ENCODE measurements around the gene MACO1.
A peak's percentile ranks its signal among the peaks of the same experiment; 100 is the strongest.
"Not testable (repeated sequence)": the region's sequence is repeated elsewhere in the genome, so short reads cannot be mapped to it uniquely, and the experiment has no call there.

The MACO1 gene

DNA sequence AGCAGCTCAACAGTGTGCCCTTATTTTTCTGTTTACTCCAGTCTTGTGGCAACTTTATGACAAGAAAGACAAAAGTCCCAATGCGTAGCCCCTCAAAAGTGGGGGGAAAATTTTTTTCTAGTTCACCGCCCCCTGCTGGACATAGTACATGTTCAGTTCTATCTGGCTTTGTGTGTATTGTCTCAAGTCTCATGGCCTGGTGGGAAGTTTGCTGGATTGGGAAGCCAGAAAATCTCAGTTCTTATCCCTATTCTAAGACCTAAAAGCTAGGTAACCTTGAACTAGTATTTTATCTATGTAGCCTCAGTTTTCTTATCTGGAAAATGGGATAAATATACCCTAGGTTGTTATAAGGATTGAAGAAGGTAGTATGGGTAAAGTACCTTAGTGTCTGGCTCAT, 56.9 kb downstream of the MACO1 start:
- DNase-seq (ENCODE audit: low spot score): no peak

DNA sequence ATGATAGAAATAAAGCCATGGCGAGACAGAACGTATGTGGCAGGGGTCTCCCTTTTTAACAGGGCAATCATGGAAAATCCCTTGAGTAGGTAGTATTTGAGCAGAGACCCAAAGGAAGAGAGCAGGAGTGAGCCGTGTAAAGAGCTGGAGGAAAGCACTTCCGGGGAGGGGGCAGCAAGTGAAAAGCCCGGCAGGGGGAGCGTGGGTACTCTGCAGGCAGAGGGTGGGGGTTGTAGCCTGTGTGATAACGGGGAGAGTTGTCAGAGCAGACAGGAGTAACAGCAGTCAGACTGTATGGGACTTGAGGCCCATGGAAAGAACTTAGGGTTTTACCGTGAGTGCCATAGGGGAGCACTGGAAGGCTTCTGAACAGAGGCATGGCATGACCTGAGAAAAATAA, 61.6 kb downstream of the MACO1 start:
- DNase-seq (ENCODE audit: low spot score): no peak

DNA sequence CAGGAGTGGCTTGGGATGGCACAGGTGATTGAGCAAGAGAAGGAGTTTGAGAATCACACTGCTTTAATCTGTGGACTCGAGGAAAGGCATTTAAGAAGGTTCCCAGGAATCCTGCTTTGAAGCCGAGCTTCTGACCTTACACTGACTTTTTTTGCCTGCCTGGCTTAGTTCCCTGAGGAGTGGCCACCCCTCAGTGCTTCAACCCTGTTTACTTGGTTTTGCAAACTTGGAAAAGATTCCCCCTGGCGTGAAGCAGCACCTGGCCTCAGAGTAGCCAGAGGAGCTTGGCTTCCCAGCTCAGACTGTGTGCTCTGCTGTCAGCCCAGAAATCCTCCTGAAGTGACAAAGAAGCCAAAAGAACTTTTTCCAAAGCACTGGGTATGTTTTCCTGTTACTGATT, 64.3 kb downstream of the MACO1 start:
- DNase-seq (ENCODE audit: low spot score): no peak

DNA sequence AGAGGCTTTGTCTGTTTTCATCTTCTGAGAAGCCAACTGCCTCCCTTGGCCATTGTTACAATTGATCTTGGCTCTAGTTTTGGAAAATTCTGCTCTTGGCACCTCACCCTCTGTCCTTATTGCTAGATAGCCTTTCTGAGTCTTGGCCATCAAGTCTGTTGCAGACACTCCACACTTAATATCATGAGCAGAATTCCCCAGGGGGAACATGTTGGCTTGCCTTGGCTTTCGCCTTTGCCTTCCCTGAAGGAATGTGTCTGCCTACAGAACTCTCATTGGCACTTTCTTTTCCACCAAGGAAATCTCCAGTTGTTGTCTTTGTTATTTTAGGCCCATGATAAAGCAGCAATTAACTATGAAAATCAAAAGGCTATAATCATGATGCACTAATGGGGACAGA, 70.0 kb downstream of the MACO1 start:
- no peak for DNase-seq (ENCODE audit: low spot score)

DNA sequence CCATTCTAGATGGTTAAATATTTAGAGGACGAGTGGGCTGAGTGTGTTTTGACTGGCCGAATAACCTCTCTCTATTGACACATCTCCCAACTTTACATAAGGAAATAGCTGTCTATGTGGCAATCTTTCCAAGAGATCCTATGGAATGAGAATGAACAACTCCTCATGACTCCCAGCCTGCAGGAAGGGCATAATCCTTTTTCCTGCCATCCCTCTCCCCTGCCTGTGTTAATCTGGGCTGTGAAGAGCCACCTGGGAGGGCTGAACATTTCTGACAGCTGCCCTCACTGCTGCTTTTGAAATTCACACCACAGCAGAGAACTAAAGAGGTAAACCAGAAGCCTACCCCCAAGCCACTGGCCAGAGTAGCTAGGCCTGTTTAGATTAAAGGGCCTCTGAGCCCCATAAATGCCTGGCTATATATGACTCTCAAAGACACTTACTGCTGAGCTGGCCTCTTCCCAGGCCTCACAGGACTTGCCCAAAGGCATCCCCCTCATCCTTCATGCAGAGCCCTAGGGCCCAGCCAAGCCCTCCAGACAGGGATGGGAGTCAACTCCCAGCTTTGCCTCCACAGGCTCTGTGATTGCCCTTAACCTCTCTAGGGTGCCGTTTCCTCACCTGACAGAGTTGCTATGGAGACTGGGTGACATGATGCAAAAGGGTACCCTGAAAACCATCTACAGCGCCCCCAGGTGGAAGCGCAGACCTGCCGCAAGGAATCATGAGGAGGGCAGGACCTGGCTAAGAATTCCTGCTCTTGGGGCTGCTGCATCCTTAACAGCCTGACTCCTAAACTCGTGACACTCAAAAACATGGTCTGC, 70.8 kb downstream of the MACO1 start:
- no peak for DNase-seq (ENCODE audit: low spot score)

DNA sequence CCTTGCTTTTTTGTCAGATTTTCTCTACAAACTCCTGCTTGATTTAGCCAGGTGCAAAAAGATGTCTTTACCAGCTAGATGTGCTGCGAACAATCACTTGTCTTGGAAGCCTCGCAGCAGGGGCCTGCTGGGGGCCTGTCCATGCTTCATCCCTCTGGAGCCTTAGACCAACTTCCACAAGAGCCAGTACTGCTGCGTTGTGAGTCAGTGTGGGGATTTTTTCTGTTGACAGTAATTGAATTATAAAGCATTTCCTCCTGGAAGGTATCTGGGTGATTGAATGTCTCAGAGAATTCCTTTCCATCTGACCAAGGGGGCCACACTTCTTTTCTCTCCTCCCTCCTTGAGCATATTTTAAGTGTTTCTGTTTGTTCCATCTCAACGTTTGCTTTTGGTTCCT, 72.3 kb downstream of the MACO1 start:
- no peak for DNase-seq (ENCODE audit: low spot score)

DNA sequence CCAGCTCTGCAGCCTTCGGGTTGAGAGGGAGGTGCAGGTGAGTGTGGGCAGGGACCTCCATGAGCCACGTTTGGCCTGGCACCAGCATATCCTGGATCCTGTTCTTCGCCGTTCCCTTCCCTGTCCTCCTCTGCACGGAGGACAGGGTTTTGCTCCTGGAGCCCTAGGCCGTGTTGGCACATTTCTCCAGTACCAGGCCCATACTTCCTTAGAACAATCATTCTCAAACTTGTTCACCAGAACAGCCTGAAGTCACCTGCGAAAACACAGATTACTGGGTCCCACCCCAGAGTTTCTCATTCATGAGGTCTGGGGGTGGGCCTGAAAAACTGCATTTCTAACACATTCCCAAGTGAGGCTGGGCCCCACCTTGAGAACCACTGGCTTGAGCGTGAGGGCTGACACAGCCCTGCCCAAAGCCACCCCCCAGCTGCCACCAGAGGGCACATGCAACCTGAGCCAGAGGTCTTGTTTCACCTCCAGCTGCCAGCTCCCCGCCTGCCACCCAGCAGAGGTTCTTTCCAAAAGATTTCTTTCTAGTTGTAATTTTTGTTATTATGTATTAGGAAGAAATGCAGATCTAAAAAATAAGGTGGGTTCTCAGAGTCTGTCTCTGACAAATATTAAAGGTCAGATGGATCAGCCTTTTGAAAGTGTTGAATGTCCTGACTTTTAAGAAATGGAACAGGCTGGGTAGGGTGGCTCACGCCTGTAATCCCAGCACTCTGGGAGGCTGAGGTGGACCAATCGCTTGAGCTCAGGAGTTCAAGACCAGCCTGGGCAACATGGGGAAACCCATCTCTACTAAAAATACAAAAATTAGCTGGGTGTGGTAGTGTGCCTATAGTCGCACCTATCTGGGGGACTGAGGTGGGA, 73.1 kb downstream of the MACO1 start:
- peak; percentile 75 for DNase-seq (ENCODE audit: low spot score)

DNA sequence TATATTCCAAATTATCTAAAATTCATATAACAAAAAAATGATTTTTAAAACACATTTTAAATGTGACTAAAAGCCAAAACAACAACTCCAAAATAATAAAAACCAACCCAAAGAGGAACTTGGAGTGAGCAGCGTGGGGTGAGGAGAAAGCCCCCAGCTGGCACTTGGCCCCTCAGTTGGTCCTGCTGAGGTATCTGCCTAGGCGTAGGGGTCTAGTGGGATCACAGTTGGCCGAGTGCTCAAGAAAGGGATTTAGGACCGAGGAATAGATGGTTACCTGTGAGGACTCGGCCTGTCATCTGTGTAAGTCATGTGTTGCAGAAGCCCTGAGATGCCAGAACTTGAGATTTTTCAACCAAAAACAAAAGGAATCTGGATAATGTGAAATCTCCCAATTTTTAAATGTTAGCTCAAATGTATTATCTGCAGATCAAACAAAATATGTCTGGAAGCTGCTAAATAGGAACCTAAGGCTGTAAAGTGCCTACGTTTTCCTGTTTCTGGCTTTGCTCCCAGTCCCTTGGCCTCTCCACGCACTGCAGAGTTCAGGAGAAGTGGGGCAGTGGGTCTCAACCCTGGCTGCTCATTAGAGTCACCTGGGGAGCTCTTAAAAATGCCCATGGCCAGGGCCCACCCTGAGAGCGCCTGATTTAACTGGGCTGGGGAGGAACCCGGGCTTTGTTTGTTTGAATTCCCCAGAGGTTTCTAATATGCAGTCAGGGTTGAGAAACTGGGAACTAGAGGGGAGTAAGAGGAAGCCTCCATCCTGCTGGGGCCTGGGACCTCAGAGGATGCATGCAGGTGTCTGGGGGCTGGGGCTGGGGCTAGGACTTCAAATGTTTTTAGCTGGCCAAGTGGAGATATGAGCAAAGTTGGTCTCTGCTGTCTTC, 74.3 kb downstream of the MACO1 start:
- DNase-seq (ENCODE audit: low spot score): no peak

DNA sequence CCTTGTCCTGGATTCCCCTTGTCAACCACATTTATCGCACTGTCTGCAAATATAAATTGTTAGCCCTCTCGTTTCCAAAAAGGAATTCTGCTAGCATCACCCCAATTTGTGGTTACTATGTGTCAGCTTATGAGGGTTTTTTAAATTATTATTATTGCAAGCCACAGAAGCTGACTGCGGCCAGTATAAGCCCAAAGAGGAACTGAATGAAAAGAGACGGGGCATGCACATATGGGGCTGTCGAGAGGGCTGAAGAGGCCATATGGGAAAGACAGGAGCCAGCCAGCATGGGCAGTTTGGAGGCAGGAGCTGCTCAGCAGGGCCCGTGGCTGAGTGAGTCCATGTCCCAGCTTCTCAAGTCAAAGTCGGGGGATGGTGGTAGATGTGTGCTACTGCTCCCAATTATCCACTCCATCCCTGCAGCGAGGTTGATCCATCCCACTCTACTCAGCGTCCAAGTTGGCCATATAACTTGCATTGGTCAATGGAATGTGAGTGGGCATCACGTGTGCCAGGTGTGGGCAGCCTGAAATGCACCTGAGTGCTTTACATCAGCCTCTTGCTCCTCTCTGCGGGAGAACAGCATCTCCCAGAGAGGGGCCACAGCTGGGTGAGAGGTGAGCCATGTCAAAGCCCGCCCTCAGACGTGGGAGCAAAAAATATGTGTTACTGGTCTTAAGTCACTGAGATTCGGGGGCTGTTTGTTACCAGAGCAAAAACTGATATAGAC, 75.1 kb downstream of the MACO1 start:
- DNase-seq (ENCODE audit: low spot score): no peak

DNA sequence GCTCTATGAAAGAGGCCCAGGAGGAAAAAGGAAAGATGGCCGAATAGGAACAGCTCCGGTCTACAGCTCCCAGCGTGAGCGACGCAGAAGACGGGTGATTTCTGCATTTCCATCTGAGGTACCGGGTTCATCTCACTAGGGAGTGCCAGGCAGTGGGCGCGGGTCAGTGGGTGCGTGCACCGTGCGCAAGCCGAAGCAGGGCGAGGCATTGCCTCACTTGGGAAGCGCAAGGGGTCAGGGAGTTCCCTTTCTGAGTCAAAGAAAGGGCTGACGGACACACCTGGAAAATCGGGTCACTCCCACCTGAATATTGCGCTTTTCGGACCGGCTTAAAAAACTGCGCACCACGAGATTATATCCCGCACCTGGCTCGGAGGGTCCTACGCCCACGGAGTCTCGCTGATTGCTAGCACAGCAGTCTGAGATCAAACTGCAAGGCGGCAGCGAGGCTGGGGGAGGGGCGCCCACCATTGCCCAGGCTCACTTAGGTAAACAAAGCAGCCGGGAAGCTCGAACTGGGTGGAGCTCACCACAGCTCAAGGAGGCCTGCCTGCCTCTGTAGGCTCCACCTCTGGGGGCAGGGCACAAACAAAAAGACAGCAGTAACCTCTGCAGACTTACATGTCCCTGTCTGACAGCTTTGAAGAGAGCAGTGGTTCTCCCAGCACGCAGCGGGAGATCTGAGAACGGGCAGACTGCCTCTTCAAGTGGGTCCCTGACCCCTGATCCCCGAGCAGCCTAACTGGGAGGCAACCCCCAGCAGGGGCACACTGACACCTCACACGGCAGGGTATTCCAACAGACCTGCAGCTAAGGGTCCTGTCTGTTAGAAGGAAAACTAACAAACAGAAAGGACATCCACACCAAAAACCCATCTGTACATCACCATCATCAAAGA, 76.1 kb downstream of the MACO1 start:
- not testable (repeated sequence) for DNase-seq (ENCODE audit: low spot score)

DNA sequence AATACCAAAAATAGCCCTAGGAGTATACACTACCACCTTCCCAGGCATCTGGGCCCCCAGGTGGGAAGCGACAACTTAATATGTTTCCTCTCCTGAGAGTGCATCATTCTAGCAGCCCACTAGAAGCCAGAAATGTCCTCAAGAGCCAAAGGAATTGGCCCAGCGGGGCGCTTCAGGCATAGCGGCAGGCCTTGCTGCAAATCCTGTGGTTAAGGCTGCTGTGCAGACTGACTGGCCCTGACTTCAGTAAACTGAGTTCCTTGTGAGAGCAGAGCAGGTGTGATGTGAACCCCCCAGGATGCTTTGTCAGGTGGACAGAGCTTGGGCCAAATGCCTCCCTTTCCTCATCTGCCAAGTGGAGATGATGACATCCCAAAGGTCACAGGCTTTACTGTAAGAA, 83.0 kb downstream of the MACO1 start:
- no peak for DNase-seq (ENCODE audit: low spot score)

DNA sequence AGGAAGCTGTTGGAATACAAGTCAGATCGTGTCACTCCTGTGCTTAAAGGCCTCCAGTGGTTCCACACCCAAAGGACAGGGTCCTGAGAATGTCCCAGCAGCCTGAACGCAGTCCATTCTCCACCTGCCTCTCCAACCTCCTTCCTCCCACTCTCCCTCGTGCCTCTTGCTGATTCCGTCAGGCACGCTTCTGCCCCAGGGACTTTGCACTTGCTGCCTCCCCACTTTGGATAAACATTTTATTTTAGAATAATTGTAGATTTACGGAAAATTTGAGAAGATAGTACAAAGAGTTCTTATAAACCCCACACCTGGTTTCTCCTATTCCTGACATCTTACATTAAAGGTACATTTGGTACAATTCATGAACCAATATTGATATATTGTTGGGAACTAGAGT, 84.3 kb downstream of the MACO1 start:
- DNase-seq (ENCODE audit: low spot score): no peak

DNA sequence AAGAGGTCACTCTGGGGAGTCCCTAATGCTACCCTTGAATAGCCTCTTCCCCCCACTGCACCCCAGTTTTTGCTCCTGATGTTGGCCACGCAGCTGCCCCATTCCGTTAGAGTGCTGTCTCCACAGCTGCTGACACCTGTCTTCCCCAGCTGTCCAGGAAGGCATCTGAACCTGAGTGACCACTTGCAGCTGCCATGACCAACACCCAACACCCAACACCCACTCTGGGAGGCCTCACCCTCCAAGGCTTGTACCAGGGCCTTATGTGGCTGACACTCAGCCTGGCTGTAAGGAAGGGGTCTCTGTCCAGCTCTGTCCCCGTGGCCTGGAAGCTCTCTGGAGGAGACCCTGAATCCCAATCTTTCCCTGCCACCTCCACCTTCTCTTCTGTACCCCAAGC, 86.0 kb downstream of the MACO1 start:
- no peak for DNase-seq (ENCODE audit: low spot score)

DNA sequence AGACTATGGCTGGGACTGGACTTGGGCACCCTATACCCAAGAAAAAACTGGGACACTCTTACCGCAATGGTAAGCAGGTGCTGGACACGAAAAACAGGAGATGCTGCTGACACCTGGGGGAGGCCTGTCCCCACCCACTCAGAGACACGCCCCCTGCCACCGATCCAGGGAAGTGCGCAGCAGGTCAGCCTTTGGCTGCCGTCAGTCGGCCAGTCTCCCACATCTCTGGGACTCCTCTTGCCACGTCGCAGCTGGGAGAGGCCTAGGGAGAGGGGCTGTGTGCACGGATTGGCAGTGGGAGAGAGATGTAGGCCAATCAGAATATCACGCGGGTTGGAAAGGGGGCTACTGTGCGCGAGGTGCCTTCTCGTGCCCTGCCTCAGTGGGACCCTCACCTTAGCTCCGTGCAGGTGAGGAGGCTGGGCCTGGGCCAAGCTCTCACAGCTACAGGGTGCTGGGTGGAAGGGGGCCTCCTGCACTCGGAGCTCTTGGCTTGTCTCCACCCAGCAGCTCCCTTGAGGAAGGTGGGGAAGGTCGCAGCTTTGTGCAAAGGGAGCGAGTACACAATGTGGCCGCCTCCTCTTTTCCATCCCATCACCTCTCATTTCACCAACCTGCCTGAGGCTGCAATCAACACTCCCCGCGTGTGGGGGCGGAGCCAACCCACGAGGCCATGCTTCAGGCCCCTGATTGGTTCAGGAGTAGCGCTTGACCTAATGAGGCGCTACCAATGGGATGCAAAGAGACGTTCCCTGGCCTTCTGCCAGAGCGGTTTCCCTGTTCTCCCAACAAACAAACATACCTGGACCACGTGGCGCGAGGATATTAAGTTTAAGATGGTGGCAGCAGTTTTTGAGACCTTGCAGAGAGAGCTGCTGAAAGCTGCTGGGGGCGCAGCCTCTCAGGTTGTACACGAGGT, 87.0 kb downstream of the MACO1 start:
- no peak for DNase-seq (ENCODE audit: low spot score)

DNA sequence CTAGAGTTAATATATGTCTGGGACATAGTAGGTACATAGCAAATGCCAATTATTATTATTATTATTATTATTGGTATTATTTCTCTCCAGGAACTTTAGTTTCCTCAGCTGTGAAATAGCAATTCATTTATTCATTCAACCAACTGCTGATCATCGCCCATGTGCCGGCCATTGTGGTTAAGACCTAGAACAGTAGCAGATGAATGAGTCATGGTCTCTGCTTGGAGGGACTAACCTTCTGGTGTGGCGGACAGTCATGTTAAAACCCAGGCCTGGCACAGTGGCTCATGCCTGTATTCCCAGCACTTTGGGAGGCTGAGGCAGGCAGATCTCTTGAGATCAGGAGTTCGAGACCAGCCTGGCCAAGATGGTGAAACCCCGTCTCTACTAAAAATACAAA, 88.9 kb downstream of the MACO1 start:
- DNase-seq (ENCODE audit: low spot score): no peak

DNA sequence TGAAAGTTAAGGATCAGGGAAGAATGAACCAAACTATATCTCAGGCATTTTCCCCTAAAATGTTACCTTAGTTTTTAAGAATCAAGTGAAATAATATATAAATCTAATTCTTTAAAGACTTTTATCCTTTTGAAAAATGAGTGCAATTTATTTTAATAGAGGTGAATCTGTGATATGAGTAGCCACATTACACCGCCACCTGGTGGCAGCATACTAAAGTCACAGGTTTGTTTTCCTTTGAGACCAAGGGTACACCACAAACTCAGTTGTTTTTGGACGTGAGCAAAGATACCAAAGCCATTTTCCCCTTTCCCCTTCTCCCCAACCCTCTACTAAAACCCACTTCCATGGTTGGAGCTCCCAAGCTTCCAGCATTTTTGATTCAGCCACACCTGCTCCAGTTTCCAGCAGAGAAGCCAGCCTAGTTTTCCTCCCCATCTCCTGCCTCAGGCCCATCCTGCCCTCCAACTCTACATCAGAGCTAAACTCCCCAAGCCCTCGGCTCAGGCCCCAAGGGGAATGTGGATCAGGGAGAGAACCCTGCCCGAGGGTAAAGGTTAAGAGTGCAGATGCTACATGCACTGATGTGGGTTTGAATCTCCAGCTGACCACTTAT, 89.9 kb downstream of the MACO1 start:
- DNase-seq (ENCODE audit: low spot score): peak; percentile 74

DNA sequence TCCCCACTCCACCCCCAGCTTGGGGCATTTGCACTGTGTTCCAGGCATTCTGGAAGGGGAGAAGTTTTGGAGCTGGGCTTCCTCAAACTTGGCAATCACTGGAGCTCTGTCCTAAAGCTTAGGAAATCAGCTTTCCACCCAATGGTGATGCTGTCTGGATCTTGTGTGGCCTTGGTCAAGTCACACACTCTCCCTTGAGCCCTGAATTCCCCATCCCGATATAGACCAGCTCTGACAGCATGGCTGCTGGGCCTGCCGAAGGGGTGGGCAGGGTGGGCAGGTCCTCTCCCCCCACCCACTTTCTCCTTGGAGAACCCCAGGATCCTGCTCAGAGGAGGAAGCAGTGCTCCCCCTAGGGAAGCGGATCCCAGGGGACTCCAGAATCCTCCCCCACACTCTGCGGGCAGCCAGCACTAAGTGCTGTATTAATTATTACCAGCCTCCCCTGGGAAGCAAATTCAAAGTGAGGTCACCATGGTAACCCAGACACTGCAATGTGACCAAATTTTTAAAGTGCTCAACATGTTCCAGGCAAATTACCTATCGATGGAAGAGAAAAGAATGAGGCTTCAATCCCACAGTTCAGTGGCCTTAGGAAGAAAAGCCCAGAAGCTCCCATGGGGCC, 91.4 kb downstream of the MACO1 start:
- no peak for DNase-seq (ENCODE audit: low spot score)

DNA sequence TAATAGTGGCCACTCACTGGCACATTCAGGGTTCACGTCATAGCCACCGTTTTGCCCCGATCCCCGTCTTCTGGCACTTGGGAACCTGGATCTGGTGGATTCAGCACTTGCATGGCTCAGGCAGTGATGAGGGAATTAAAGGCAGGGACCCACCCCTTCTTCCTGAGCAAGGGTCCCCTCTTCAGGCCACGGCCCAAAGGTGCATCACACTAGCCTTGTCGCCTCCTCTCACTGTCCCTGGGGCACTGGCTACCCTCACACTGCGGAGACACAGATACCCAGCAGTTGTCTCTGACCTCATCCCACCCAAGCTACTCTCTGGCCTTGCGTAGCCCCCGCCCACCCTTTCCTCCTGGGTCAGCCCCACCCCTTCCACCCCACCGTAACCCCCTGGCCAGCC, 92.8 kb downstream of the MACO1 start:
- DNase-seq (ENCODE audit: low spot score): no peak

Data from CD4-positive, alpha-beta T cell treated with Interleukin-6 at 100 ng/mL for 8 hours (primary cell).